ENCODE data around the gene BRD3OS.

Gene BRD3OS

GRCh38 chr9:134029248-134030226 lies 4.3 kb downstream of the BRD3OS start:
- no peak overlapping the region for H3K4me3 ChIP-seq (ENCODE audit: low read length)

DNA sequence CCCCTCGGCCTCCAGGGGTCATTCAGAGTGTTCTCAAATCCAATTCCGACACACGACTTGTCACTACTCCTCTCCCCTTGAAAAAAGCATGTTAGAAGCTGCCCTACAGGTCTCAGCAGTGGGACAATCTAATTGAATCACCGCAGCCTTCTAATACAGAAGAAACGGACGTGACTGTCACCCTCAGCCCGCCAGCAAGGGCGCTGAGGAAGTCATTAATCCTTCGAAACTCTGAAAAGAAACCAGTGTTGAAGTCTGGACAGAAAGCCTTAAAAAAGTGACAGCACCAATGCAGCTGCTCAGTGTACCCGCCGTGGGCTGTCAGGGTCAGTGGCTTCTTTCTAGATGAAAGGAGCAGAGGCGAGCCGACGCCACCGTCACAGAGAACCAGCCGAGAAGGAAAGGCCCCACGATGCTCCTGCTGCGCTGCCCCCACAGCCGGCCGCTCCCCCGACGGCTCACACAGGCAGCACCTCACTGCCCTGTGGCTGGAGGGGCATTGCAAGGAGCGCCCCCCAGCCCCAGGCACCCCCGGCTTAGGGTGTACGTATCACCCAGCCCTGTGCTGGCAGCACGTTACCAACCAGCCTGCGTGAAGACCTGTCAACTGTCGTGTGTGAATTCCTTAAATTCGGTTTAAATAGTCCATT lies 5.7 kb downstream of the BRD3OS start:
- DNase-seq (ENCODE audit: low read depth, low spot score), result no peak
- H3K4me3 ChIP-seq (ENCODE audit: low read length), result no peak overlapping the region

More at GRCh38 chr9:134029248-134030226, 4.3 kb downstream of the BRD3OS start:
- no peak for DNase-seq (ENCODE audit: low read depth, low spot score)

DNA sequence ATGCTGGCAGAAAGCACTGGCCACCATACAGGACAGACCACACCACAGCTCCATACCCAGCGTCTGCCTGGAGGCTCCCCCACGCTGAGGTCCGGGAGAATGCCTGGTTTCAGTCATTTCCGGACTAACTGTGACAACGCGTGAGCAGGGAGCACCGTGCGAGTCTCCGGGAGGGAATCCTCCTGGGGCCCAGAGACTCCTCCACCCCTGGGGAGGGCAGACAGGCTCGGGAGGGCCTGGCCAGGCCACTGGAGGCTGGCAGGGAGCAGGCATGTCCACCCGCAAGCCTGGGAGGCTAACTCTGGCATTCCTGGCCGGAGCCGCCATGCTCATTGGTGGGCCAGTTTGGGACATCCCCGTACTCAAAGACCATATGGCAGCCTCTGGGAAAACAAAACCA lies 6.5 kb downstream of the BRD3OS start:
- no peak overlapping the region for H3K4me3 ChIP-seq (ENCODE audit: low read length)
- no peak for DNase-seq (ENCODE audit: low read depth, low spot score)

- no peak overlapping the region for H3K4me3 ChIP-seq (ENCODE audit: low read length)
- DNase-seq (ENCODE audit: low read depth, low spot score), result no peak
Observed at GRCh38 chr9:134032456-134033222, 7.4 kb downstream of the BRD3OS start.

DNA sequence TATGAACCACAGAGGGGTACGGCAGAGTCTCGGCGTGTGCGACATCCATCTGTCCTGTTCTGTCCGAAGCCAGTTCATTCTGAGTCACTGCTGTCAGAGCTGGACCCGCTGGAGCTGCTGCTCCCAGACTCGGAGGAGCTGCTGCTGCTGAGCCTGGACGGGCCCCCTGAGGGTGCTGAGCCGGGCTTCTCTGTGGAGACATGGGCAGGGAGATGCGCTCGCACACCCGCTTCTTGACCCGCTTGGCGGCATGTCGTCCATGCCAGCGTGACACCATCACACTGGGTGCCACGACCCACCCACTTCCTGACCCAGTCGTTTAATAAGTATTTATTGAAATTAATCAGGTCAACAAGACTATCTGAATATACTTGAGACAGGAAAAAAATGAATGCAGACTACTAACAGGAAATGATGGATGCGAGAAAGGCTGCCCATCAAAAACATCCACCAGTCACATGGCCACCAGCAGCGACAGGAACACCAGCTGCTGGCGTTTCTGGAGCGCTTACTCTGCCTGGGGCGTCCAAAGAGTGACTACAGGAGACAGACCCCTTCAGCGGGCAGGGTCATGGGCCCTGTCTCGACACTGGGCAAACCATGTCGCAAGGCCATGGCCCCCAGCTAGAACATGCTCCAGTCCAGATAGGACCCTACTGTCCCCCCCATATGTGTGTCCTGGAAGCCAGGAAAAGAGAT lies 8.4 kb downstream of the BRD3OS start:
- DNase-seq (ENCODE audit: low read depth, low spot score), result no peak
- no peak overlapping the region for H3K4me3 ChIP-seq (ENCODE audit: low read length)

GRCh38 chr9:134034215-134035040 lies 9.1 kb downstream of the BRD3OS start:
- no peak overlapping the region for H3K4me3 ChIP-seq (ENCODE audit: low read length)
- DNase-seq (ENCODE audit: low read depth, low spot score), result no peak

- no peak for DNase-seq (ENCODE audit: low read depth, low spot score)
- no peak overlapping the region for H3K4me3 ChIP-seq (ENCODE audit: low read length)
Observed at GRCh38 chr9:134035041-134036039, 10.1 kb downstream of the BRD3OS start.

- H3K4me3 ChIP-seq (ENCODE audit: low read length), result no peak overlapping the region
- no peak for DNase-seq (ENCODE audit: low read depth, low spot score)
Observed at GRCh38 chr9:134036130-134036529, 10.8 kb downstream of the BRD3OS start.

- DNase-seq (ENCODE audit: low read depth, low spot score), result no peak
- no peak overlapping the region for H3K4me3 ChIP-seq (ENCODE audit: low read length)
Observed at GRCh38 chr9:134037641-134038040, 12.4 kb downstream of the BRD3OS start.

DNA sequence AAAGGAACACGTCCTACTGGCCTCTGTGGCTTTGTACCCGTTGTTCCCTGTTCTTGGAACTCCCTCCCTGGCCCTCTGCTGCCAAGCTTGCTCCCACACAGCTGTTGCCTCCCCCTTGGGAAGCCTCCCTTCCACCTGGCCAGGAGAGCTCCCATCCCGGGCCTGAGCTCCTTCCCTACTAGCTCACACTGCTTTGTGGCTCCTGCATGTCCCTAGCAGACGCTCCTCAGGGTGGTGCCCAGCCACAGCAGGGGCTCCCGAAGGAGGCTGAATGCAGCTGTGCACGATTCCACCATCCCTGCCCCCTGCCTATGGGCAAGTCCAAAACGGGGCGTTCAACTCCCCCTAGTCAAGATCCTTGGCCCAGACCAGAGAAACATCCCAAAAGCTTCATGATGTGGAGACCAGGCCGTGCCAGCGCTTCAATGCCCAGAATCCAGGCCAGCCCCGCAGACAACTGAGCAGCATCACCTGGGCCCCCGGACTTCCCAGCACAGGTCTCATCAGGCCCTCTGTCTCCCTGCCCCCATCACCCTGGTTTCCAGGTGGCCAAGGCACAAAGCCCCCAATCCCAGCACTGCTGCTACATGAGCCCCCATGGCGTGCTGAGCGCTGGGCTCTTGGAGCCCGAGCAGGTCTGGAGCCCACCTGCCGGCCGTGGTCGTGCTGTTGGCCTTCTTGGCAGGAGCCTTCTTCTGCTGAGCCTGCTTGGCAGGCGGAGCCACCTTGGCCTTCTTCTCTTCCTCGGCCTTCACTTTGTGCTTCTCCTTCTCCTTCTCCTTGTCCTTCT lies 14.3 kb downstream of the BRD3OS start:
- H3K4me3 ChIP-seq (ENCODE audit: low read length), result no peak overlapping the region
- DNase-seq (ENCODE audit: low read depth, low spot score), result no peak

DNA sequence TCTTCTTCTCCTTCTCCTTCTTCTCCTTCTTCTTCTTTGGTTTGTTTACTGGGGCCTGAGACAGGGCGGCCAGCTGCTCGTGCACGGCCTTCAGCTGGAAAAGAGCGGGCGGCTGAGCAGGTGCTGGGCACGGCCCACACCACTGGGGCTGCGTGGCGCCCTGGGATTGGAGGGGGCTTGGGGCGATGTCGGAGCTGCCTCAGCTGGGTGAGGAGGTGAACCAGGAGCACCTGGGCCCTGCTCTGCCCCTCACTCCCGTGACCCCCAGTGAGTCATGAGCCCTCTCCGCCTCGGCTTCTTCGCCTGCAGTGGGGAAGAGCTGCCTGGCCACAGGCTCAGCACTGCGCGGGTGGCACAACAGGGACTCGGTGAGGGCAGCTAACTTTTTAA lies 14.9 kb downstream of the BRD3OS start:
- DNase-seq (ENCODE audit: low read depth, low spot score), result no peak

DNA sequence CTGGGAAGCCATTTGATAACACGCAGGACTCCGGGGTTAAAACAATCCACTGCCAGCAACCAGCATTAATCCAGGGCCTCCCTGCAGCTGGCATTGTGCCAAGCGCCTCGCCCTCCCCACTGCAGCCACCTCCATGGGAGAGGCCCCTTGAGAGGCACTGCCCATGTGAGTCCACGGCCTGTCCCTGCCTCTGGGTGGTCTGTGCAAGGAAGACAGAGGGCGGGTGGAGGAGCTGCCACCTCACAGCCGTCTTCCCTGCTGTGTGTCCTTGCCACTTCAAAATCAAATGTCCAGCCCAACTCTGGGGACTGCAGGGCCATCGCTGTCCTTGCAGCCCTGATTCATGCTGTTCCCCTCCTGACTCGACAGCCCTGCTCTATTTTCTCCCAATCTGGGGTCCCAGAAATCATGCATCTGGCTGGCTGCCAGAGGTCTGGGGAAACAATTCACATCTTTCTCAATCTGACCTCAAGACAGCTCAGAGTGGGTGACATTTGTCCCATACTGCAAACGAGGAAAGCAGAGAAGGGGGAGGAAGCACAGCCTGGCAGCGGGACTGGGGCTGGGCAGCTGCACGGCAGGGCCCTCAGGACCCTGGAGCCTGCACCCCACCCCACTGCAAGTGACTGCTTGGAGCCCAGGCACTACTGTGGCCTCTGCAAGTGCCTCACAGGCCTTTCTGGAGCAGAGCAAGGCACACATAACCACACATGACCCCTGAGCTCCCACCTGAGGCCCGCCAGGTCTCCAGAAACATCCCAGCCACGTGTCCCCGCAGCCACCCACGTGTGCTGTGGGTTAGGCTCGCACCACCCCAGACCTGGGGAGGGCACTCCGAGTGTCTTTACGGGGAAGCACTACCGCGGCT lies 15.7 kb downstream of the BRD3OS start:
- DNase-seq (ENCODE audit: low read depth, low spot score), result no peak
- no peak overlapping the region for H3K4me3 ChIP-seq (ENCODE audit: low read length)

More for the DNA sequence above, 14.9 kb downstream of the BRD3OS start:
- no peak overlapping the region for H3K4me3 ChIP-seq (ENCODE audit: low read length)

DNA sequence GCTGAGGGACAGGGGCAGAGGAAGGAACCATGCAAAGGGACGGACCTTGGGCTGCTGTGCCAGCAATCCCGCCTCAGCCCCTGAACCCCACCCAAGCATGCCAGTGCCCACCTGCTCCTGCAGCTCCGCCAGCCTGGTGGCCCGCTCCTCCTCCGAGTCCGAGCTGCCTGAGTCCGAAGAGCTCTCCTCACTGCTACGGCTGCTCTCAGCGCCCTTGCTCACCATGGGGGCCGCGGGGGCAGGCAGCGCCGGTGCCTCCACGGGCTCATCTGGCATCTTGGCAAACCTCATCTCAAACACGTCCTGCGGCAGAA lies 16.3 kb downstream of the BRD3OS start:
- DNase-seq (ENCODE audit: low read depth, low spot score), result no peak

GRCh38 chr9:134043531-134043988 lies 18.3 kb downstream of the BRD3OS start:
- no peak overlapping the region for H3K4me3 ChIP-seq (ENCODE audit: low read length)
- DNase-seq (ENCODE audit: low read depth, low spot score), result no peak

More for the DNA sequence above, 16.3 kb downstream of the BRD3OS start:
- no peak overlapping the region for H3K4me3 ChIP-seq (ENCODE audit: low read length)

DNA sequence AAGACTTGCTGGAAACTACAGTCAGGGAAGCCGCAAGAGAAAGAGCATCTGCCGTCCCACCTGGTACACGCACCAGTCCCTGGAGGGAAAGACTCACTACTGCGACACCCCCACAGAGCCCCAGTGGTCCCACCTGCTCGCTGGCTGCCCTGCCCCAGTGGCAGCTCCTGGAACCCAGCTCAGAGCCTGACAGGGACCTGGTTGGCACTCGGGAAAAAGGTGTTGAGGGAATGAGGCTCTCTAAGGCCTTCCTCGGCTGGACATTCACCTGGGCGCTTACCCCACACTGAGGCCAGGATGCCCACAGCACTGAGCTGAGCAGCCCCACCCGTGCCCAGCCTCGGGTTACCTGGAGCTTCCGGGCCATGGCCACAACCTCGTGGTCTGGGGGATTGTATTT lies 19.7 kb downstream of the BRD3OS start:
- no peak for DNase-seq (ENCODE audit: low read depth, low spot score)
- H3K4me3 ChIP-seq (ENCODE audit: low read length), result no peak overlapping the region

All from Jurkat, Clone E6-1 (cell line).